Left lung (tissue), 10 donors: ENCODE data around the gene TINCR. TPM values are rescaled to one million over a fixed set of nuclear protein-coding genes. Genes with fewer than 3 reads are reported as not detected.

ENCODE experiments used
- ATAC-seq: fragments of 200-7000 bp; cut with Tn5 transposase; one replicate; pipeline ENCODE4 v1.9.1; 2020; ENCODE audit warnings: moderate library complexity
- DNase-seq, 4 donors: peaks; one replicate each; pipeline ENCODE4 v3.0.0-alpha.2; 2013 to 2020
- H3K27ac ChIP-seq, 2 donors: fragments of 200-600 bp; sonication (generic) in 1 of 2; one replicate each; pipeline versions ENCODE4 v1.5.0 to v1.8.0; 2020 to 2021
- H3K27me3 ChIP-seq, 2 donors: fragments of 200-600 bp; sonication (generic) in 1 of 2; one replicate each; pipeline versions ENCODE4 v1.5.0 to v1.8.0; 2020 to 2021
- H3K36me3 ChIP-seq, 2 donors: fragments of 200-600 bp; sonication (generic) in 1 of 2; one replicate each; pipeline versions ENCODE4 v1.5.0 to v1.8.0; 2020 to 2021
- H3K4me1 ChIP-seq, 2 donors: fragments of 200-600 bp; one replicate each; pipeline ENCODE4 v1.8.0; 2021
- H3K4me3 ChIP-seq, 2 donors: fragments of 200-600 bp; sonication (generic) in 1 of 2; one replicate each; pipeline versions ENCODE4 v1.5.0 to v1.8.0; 2020 to 2021; ENCODE audit warnings: mild to moderate bottlenecking in 1 of 2
- H3K9me3 ChIP-seq, 2 donors: fragments of 200-600 bp; sonication (generic) in 1 of 2; one replicate each; pipeline versions ENCODE4 v1.5.0 to v1.8.0; 2020 to 2021
- intact Hi-C, 2 donors: fragments of 100-400 bp; cut with DNase I; formaldehyde crosslinking; loops; one replicate each; pipeline versions ENCODE4 v1.11.2 to v1.14.2; 2022
- polyA plus RNA-seq, 6 donors: library from polyadenylated mRNA; unstranded; fragments of 120-200 nt; gene quantifications; one replicate each; pipeline ENCODE4 v1.2.1, GENCODE V29; 2013; ENCODE audit not compliant: insufficient read length in 6 of 6
- total RNA-seq, 2 donors: library from RNA; stranded (reverse); fragmentation: NEBNext Ultra II Directional; extraction: Animal tissue kit (Norgen Biotek cat#: 25700); gene quantifications; one replicate each; pipeline ENCODE4 v1.2.1, GENCODE V29; 2021
- TF ChIP-seq, protein P1 (sequence below), 2 donors: fragments of 200-600 bp; sonication (generic) in 1 of 2; IDR thresholded peaks; one replicate each; pipeline versions ENCODE4 v1.5.0 to v1.8.0; 2021; ENCODE audit warnings: antibody characterized with exemption in 2 of 2
- donor health status: DM: no; HTN: yes; CAD: no.
- donor health status: DM: no; HTN: no; CAD: no.

The TINCR gene
- total and polyA plus RNA-seq, 8 donors = 0.24 to 0.76 (median 0.61) TPM

DNA sequence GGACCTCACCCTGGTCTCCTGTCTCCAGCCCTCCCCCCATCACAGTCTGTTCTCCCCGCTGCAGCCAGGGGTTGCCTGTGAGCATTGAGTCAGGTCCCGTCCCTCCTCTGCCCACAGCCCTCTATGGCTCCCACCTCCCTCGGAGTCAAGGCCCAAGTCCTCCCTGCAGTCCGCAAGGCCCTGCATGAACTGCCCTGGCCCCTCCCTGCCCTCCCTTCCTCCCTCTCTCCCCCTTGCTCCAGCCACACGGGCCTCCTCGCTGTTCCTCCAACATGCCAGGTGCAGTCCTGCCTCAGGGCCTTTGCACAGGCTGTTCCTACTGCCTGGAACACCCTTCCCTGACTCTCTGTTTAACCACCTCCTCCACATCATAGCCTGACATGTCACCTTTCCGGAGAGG, 2.8 kb downstream of the TINCR start:
- intact Hi-C loops = no loop called here
- no peaks in the 10 kb centered on the region for H3K36me3 ChIP-seq
- DNase-seq (no peak), ATAC-seq (no peak)
- no peaks in the 10 kb centered on the region for H3K4me1 ChIP-seq
- no peak overlapping the region for H3K27ac ChIP-seq
- peaks cover 12 to 96% of the 10 kb centered on the region in 2 donors for H3K27me3 ChIP-seq
- TF ChIP-seq, protein P1, sequence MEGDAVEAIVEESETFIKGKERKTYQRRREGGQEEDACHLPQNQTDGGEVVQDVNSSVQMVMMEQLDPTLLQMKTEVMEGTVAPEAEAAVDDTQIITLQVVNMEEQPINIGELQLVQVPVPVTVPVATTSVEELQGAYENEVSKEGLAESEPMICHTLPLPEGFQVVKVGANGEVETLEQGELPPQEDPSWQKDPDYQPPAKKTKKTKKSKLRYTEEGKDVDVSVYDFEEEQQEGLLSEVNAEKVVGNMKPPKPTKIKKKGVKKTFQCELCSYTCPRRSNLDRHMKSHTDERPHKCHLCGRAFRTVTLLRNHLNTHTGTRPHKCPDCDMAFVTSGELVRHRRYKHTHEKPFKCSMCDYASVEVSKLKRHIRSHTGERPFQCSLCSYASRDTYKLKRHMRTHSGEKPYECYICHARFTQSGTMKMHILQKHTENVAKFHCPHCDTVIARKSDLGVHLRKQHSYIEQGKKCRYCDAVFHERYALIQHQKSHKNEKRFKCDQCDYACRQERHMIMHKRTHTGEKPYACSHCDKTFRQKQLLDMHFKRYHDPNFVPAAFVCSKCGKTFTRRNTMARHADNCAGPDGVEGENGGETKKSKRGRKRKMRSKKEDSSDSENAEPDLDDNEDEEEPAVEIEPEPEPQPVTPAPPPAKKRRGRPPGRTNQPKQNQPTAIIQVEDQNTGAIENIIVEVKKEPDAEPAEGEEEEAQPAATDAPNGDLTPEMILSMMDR (IDR thresholded peaks at IDR 0.05) = no peak
- H3K9me3 ChIP-seq = peaks cover 0 to 11% of the 10 kb centered on the region in 2 donors
- no peak overlapping the region for H3K4me3 ChIP-seq

DNA sequence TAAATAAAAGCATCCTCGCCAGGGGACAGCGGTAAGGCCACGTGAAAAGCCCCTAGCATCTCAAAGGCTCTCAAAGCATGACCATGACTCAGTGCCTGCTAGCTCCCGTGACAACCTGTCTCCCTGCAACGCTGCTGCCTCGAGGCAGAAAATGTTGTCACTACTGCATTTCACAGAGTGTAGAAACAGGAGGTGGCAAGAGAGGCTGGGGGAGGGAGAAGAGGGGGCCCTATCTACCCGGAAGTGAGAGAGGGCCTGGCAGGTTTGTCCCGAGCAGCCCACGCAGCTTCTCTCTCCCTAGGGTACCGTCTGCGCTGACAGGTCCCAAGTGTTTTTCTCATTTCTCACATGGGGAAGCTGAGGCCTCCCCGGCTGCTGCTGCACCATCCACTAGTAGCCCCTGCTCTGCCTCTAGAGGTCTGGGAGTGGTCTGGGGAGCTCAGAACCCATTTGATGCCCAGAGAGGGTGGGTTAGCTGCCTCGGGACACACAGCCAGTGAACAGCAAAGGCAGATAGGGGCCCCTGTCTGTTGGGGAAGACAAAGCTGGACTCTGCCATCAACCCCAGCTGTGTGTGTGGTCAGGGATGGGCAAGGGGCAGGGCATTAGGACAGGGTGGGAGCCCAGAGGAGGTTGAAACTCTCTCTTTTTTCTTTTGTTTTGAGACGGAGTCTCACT, 3.7 kb downstream of the TINCR start:
- peaks cover 12 to 100% of the 10 kb centered on the region in 2 donors for H3K27me3 ChIP-seq
- intact Hi-C loops = no loop called here
- no peak overlapping the region for H3K4me3 ChIP-seq
- DNase-seq (no peak), ATAC-seq (no peak)
- no peaks in the 10 kb centered on the region for H3K4me1 ChIP-seq
- no peaks in the 10 kb centered on the region for H3K36me3 ChIP-seq
- no peak overlapping the region for H3K27ac ChIP-seq
- peaks cover 0 to 11% of the 10 kb centered on the region in 2 donors for H3K9me3 ChIP-seq
- TF ChIP-seq, protein P1 (IDR thresholded peaks at IDR 0.05) = no peak

DNA sequence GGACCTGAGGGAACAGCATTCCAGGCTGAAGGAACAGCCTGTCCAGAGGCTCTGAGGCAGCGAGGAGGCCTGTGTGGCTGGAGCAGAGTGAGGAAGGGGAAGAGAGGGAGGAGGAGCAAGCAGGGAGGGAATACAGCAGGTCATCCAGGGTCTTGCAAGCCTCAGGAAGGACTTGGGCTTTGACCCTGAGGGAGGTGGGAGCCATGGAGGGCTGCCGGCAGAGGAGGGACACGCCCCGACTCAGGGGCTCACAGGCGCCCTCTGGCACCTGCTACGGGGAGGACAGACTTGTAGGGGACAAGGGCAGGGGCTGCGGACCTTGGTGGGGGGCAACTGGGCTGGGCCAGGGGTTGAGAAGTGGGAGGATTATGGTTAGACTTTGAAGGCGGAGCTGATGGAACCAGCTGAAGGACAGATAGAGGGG, 4.7 kb downstream of the TINCR start:
- DNase-seq (no peak), ATAC-seq (no peak)
- Histone ChIP-seq H3K27me3 (peaks cover 12 to 97% of the 10 kb centered on the region in 2 donors), H3K27ac (no peak overlapping the region), H3K4me1 (no peaks in the 10 kb centered on the region), H3K9me3 (peaks cover 0 to 11% of the 10 kb centered on the region in 2 donors), H3K4me3 (no peak overlapping the region), H3K36me3 (no peaks in the 10 kb centered on the region)
- TF ChIP-seq, protein P1 (IDR thresholded peaks at IDR 0.05) = no peak
- intact Hi-C loops = no loop called here

DNA sequence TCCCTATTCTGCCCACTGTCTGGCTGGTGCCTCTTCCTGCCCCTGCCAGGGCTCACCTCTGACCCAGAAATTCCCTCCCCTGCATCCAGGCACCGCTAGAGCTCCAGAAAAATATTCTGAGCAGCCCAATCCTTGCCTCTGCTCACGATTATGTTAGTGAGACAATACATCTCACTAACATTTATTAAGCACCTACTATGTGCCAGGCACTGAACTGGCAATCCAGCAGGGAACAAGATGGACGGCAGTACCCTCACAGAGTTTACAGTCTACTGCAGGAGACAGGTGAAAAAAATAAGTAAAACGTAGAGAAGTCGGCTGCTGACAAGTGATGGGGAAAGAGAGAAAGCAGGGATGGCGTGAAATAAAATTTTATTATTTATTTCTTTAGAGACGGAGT, 5.5 kb downstream of the TINCR start:
- no peak for ATAC-seq
- peaks cover 0 to 11% of the 10 kb centered on the region in 2 donors for H3K9me3 ChIP-seq
- H3K27ac ChIP-seq = no peak overlapping the region
- peaks cover 8 to 97% of the 10 kb centered on the region in 2 donors for H3K27me3 ChIP-seq
- no peak for DNase-seq
- TF ChIP-seq, protein P1 (IDR thresholded peaks at IDR 0.05) = no peak
- H3K4me1 ChIP-seq = no peaks in the 10 kb centered on the region
- H3K4me3 ChIP-seq = no peak overlapping the region
- no peaks in the 10 kb centered on the region for H3K36me3 ChIP-seq
- intact Hi-C loops = no loop called here

DNA sequence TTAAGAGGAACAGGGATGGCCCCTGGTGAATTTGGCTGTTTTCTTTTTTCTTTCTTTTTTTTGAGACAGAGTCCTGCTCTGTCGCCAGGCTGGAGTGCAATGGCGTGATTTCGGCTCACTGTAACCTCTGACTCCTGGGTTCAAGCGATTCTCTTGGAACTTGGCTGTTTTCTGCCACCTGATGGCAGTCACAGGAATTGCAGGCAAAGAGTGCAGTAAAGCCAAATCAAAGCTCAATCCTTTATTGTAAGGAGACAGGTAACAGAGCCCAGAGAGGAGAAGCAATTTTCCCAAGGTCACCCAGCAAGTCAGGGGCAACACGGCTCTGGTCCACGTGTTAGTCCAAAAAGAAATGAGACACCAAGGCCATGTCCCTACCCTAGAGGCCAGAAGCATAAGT, 6.2 kb downstream of the TINCR start:
- Histone ChIP-seq H3K4me3 (no peak overlapping the region), H3K27ac (no peak overlapping the region), H3K9me3 (peaks cover 0 to 11% of the 10 kb centered on the region in 2 donors), H3K27me3 (peaks cover under 1 to 95% of the 10 kb centered on the region in 2 donors), H3K36me3 (no peaks in the 10 kb centered on the region), H3K4me1 (no peaks in the 10 kb centered on the region)
- DNase-seq (no peak), ATAC-seq (no peak)
- TF ChIP-seq, protein P1 (IDR thresholded peaks at IDR 0.05) = no peak
- intact Hi-C loops = no loop called here
